Ectodermal cell (in vitro differentiated cells): ENCODE results near the gene SRPK2.

Experiments used
- H3K27ac ChIP-seq: 2 replicates; pipeline ENCODE4 v1.7.0; 2013; ENCODE audit warnings: mild to moderate bottlenecking, low read depth, low read length; ENCODE audit not compliant: insufficient read depth, poor library complexity, severe bottlenecking
- H3K27me3 ChIP-seq: 2 replicates; pipeline ENCODE4 v1.7.0; 2013; ENCODE audit warnings: mild to moderate bottlenecking, low read length; ENCODE audit not compliant: insufficient read depth, control insufficient read depth, poor library complexity, severe bottlenecking
- H3K36me3 ChIP-seq: one replicate; pipeline ENCODE4 v1.7.0; 2013; ENCODE audit warnings: low read length; ENCODE audit not compliant: control insufficient read depth, insufficient read depth
- H3K4me1 ChIP-seq: one replicate; pipeline ENCODE4 v1.7.0; 2013; ENCODE audit warnings: low read length; ENCODE audit not compliant: control insufficient read depth, insufficient read depth
- H3K4me3 ChIP-seq: 2 replicates; pipeline ENCODE4 v1.7.0; 2013; ENCODE audit warnings: low read depth, low read length, control low read depth; ENCODE audit not compliant: insufficient read depth
- H3K9me3 ChIP-seq: 2 replicates; pipeline ENCODE4 v1.7.0; 2013; ENCODE audit warnings: mild to moderate bottlenecking, low read length, moderate library complexity; ENCODE audit not compliant: control insufficient read depth
- WGBS, 2 experiments: methylation state at CpG; one replicate each; pipeline ENCODE4 v1.1.7; 2013; ENCODE audit warnings: missing lambda C conversion rate in 2 of 2; 5-methylcytosine and 5-hydroxymethylcytosine counted together

SRPK2 gene

GRCh38 chr7:105215821-105216220 lies 172.9 kb downstream of the SRPK2 start:
- Histone ChIP-seq H3K9me3 (no peaks in the 10 kb centered on the region), H3K36me3 (no peaks in the 10 kb centered on the region), H3K4me1 (peaks cover 3% of the 10 kb centered on the region), H3K27me3 (no peaks in the 10 kb centered on the region), H3K4me3 (no peak overlapping the region), H3K27ac (no peak overlapping the region)
- WGBS, 2 experiments, result 92 to 100% methylated on average over 1 of the region's 1 CpG

- no peak overlapping the region for H3K4me3 ChIP-seq
- no peak overlapping the region for H3K27ac ChIP-seq
- no peaks in the 10 kb centered on the region for H3K9me3 ChIP-seq
- WGBS, 2 experiments, result 92 to 97% methylated on average over 4 of the region's 4 CpGs
- H3K27me3 ChIP-seq, result no peaks in the 10 kb centered on the region
- no peaks in the 10 kb centered on the region for H3K36me3 ChIP-seq
- peaks cover 7% of the 10 kb centered on the region for H3K4me1 ChIP-seq
Measured at GRCh38 chr7:105215182-105215581, 173.5 kb downstream of the SRPK2 start.

- Histone ChIP-seq H3K4me1 (peaks cover 7% of the 10 kb centered on the region), H3K36me3 (no peaks in the 10 kb centered on the region), H3K27ac (no peak overlapping the region), H3K4me3 (no peak overlapping the region), H3K9me3 (no peaks in the 10 kb centered on the region), H3K27me3 (no peaks in the 10 kb centered on the region)
- WGBS, 2 experiments, result 95 to 100% methylated on average over 2 of the region's 2 CpGs
Measured at GRCh38 chr7:105213611-105214010, 175.1 kb downstream of the SRPK2 start.

- 79 to 94% methylated on average over 1 of the region's 1 CpG for WGBS, 2 experiments
- H3K27ac ChIP-seq, result no peak overlapping the region
- H3K4me1 ChIP-seq, result peaks cover 7% of the 10 kb centered on the region
- no peaks in the 10 kb centered on the region for H3K9me3 ChIP-seq
- no peaks in the 10 kb centered on the region for H3K36me3 ChIP-seq
- H3K4me3 ChIP-seq, result no peak overlapping the region
- no peaks in the 10 kb centered on the region for H3K27me3 ChIP-seq
Measured at GRCh38 chr7:105212212-105212611, 176.5 kb downstream of the SRPK2 start.

- Histone ChIP-seq H3K4me3 (no peak overlapping the region), H3K4me1 (peaks cover 14% of the 10 kb centered on the region), H3K9me3 (no peaks in the 10 kb centered on the region), H3K27ac (no peak overlapping the region), H3K36me3 (no peaks in the 10 kb centered on the region), H3K27me3 (no peaks in the 10 kb centered on the region)
- 48 to 54% methylated on average over 5 of the region's 5 CpGs for WGBS, 2 experiments
Measured at GRCh38 chr7:105210721-105211205, 178.0 kb downstream of the SRPK2 start.

GRCh38 chr7:105209870-105210269 lies 178.9 kb downstream of the SRPK2 start:
- Histone ChIP-seq H3K27ac (no peak overlapping the region), H3K27me3 (no peaks in the 10 kb centered on the region), H3K4me1 (peaks cover 14% of the 10 kb centered on the region), H3K9me3 (no peaks in the 10 kb centered on the region), H3K4me3 (no peak overlapping the region), H3K36me3 (no peaks in the 10 kb centered on the region)
- 75 to 85% methylated on average over 1 to 3 of the region's 3 CpGs for WGBS, 2 experiments

- H3K4me1 ChIP-seq, result peaks cover 14% of the 10 kb centered on the region
- H3K27ac ChIP-seq, result no peak overlapping the region
- no peak overlapping the region for H3K4me3 ChIP-seq
- H3K27me3 ChIP-seq, result no peaks in the 10 kb centered on the region
- 92% methylated on average over 1 of the region's 1 CpG for WGBS, 2 experiments
- H3K36me3 ChIP-seq, result no peaks in the 10 kb centered on the region
- H3K9me3 ChIP-seq, result no peaks in the 10 kb centered on the region
Measured at GRCh38 chr7:105209433-105209832, 179.3 kb downstream of the SRPK2 start.

GRCh38 chr7:105206985-105207384 lies 181.7 kb downstream of the SRPK2 start:
- Histone ChIP-seq H3K36me3 (no peaks in the 10 kb centered on the region), H3K9me3 (no peaks in the 10 kb centered on the region), H3K4me1 (peaks cover 14% of the 10 kb centered on the region), H3K4me3 (no peak overlapping the region), H3K27me3 (no peaks in the 10 kb centered on the region), H3K27ac (no peak overlapping the region)
- WGBS, 2 experiments, result 94 to 96% methylated on average over 2 of the region's 2 CpGs

GRCh38 chr7:105205592-105206237 lies 183.0 kb downstream of the SRPK2 start:
- Histone ChIP-seq H3K4me1 (peaks cover 10% of the 10 kb centered on the region), H3K27ac (no peak overlapping the region), H3K4me3 (no peak overlapping the region), H3K27me3 (no peaks in the 10 kb centered on the region), H3K36me3 (no peaks in the 10 kb centered on the region), H3K9me3 (no peaks in the 10 kb centered on the region)
- WGBS, 2 experiments, result 90 to 95% methylated on average over 6 of the region's 7 CpGs

GRCh38 chr7:105204953-105205352 lies 183.8 kb downstream of the SRPK2 start:
- Histone ChIP-seq H3K9me3 (no peaks in the 10 kb centered on the region), H3K36me3 (no peaks in the 10 kb centered on the region), H3K4me3 (no peak overlapping the region), H3K27ac (no peak overlapping the region), H3K4me1 (peaks cover 7% of the 10 kb centered on the region), H3K27me3 (no peaks in the 10 kb centered on the region)
- WGBS, 2 experiments, result 79 to 92% methylated on average over 2 of the region's 2 CpGs
